Right renal pelvis (tissue), 4 donors: ENCODE results near the gene G6PC1. TPM values are rescaled to one million over a fixed set of nuclear protein-coding genes. Genes with fewer than 3 reads are reported as not detected.
"Not testable (repeated sequence)": the region's sequence is repeated elsewhere in the genome, so short reads cannot be mapped to it uniquely, and the experiment has no call there.

Source experiments
- DNase-seq, 4 donors: peaks; one replicate each; pipeline ENCODE4 v3.0.0-alpha.2; 2013; ENCODE audit warnings: low read depth in 4 of 4, low spot score in 3 of 4, missing footprints in 1 of 4
- polyA plus RNA-seq, 4 donors: library from polyadenylated mRNA; unstranded; fragments of 120-200 nt; gene quantifications; one replicate each; pipeline ENCODE4 v1.2.1, GENCODE V29; 2013; ENCODE audit not compliant: insufficient read length in 4 of 4

Gene G6PC1
- polyA plus RNA-seq, 4 donors, result 4.2 to 7.6 (median 4.9) TPM

DNA sequence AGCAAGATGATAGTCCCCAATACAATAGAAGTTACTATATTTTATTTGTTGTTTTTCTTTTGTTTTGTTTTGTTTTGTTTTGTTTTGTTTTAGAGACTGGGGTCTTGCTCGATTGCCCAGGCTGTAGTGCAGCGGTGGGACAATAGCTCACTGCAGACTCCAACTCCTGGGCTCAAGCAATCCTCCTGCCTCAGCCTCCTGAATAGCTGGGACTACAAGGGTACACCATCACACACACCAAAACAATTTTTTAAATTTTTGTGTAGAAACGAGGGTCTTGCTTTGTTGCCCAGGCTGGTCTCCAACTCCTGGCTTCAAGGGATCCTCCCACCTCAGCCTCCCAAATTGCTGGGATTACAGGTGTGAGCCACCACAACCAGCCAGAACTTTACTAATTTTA lies 618 bp upstream of the G6PC1 start:
- not testable (repeated sequence) for DNase-seq

DNA sequence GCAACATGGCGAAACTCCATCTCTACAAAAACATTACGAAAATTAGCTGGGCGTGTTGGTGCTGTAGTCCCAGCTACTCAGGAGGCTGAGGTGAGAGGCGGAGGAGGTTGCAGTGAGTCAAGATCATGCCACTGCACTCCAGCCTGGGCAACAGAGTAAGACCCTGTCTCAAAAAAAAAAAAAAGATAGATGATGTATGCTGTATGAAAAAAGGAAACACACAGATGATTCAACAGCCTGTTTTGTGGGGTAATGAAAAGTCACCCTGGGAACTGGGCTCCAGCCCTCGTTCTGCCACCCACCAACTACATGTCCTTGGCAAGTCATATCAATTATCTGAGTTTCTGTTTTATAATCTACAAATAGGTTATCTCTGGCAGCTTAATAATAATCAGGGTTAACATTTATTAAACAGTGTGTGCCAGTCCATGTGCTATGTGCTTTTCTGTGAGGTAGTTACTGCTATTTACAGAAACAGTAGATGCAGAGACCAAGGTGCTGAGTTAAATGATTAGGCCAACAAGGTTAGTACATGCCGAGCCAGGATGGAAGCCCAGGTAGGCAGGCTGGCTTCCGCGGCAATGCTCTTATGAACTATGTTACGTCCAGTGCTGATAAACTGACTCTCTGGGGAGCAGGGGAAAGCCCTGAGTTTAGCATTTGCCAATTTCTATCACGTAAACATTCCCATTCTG lies 1.1 kb downstream of the G6PC1 start:
- no peak for DNase-seq

DNA sequence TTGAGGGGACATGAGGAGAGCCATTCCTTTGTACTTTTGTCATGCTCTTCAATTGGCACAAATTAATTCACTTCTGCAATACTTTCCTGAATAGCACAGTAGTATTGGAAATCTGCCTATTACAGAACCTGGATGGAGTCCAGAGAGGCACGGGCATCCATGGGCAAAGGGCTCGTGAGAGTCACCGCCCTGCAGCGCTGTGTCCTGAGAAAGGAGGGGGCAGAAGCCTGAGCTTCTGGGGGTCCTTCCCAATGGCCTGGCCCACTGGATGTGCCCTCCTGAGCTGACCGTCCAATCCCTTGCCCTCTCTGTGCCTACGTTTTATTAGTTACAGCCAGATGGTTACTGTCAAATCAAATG lies 3.5 kb downstream of the G6PC1 start:
- no peak for DNase-seq

DNA sequence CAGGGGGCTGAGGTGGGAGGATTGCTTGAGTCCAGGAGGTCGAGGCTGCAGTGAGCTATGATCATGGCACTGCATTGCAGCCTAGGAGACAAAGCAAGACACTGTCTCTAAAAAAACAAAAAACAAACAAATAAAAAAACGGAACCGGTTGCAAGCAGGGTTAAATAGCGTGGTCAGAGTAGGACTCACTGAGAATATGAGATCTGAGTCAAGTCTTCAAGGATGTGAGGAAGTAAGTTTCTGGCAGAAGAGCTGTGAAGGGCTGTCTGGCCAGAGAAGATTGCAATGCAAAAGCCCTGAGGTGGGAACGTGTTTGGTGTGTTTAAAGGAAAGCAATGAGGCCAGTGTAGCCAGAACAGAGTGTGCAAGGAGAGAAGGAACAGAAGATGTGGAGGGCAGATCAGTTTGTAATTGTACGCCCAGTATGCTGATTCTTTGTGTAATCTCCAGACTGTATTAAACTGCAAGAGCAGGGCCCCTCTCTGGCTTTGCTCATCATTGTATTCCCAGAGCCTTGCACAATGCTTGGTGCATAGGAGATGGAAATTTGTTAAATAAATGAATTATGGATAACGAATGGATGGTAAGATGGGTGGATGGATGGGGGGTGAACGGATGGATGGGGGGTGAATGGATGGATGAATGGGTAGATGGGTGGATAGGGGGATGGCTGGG lies 6.3 kb downstream of the G6PC1 start:
- no peak for DNase-seq

DNA sequence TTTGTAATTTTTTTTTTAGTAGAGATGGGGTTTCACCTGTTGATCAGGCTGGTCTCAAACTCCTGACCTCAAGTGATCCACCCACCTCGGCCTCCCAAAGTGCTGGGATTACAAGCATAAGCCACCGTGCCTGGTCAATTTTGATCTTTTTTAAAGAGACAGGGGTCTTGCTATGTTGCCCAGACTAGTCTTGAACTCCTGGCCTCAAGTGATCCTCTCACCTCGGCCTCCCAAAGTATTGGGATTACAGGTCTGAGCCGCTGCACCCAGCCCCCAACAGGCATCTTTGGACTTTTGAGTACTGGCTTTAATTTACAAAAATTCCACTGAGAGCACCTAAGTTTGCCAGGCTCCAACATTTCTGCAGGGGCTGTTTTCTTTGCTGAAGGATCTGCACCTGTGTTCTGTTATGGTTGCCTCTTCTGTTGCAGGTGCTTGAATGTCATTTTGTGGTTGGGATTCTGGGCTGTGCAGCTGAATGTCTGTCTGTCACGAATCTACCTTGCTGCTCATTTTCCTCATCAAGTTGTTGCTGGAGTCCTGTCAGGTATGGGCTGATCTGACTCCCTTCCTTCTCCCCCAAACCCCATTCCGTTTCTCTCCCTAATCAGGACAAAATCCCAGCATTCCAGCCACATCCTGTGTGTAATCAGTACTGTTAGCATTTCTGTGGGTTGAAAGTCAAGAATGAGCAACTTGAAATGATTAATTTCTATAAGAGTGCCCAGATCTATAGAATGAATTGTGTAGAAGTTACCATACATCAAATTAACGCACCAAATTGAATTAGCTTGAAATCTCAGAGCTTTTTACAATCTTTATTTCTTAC lies 8.5 kb downstream of the G6PC1 start:
- no peak for DNase-seq

DNA sequence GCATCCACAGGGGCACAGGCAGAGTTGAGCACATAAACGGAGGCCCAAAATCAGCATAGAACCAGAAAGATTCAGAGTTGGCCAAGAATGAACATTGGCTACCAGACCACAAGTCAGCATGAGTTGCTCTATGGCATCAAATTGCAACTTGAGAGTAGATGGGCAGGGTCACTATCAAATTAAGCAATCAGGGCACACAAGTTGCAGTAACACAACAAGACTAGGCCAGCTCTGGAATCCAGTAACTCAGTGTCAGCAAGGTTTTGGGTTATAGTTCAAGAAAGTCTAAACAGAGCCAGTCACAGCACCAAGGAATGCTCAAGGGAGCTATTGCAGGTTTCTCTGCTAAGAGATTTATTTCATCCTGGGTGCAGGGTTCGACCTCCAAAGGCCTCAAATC lies 12.9 kb downstream of the G6PC1 start:
- no peak for DNase-seq

DNA sequence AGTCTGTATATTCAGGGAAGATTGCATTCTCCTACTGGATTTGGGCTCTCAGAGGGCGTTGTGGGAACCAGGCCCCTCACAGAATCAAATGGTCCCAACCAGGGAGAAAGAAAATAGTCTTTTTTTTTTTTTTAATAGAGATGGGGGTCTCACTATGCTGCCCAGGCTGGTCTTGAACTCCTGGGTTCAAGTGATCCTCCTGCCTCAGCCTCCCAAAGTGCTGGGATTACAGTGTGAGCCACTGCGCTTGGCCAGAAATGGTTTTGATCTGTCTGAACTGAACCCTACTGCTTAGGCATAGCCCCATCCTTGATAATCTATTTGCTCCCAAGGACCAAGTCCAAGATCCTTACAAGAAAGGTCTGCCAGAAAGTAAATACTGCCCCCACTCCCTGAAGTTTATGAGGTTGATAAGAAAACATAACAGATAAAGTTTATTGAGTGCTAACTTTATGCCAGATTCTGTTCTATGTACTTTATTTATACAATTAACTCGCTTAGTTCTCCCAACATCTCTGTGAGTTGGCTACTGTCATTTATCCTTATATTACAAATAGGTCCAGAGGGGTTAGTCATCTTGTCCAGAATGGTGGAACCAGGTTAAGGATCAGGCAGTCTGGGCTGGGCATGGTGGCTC lies 13.5 kb downstream of the G6PC1 start:
- DNase-seq, result no peak

DNA sequence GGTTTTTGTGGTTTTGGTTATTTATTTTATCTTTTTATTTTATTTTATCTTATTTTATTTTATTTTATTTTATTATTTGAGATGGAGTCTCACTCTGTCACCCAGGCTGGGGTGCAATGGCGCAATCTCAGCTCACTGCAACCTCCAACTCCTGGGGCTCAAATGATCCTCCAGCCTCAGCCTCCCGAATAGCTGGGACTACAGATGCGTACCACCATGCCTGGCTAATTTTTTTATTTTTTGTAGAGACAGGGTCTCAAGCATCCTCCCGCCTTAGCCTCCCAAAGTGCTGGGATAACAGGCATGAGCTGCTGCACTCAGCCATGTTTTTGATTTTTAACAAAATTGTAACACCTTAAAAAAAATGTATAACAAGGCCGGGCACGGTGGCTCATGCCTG lies 14.7 kb downstream of the G6PC1 start:
- not testable (repeated sequence) for DNase-seq

DNA sequence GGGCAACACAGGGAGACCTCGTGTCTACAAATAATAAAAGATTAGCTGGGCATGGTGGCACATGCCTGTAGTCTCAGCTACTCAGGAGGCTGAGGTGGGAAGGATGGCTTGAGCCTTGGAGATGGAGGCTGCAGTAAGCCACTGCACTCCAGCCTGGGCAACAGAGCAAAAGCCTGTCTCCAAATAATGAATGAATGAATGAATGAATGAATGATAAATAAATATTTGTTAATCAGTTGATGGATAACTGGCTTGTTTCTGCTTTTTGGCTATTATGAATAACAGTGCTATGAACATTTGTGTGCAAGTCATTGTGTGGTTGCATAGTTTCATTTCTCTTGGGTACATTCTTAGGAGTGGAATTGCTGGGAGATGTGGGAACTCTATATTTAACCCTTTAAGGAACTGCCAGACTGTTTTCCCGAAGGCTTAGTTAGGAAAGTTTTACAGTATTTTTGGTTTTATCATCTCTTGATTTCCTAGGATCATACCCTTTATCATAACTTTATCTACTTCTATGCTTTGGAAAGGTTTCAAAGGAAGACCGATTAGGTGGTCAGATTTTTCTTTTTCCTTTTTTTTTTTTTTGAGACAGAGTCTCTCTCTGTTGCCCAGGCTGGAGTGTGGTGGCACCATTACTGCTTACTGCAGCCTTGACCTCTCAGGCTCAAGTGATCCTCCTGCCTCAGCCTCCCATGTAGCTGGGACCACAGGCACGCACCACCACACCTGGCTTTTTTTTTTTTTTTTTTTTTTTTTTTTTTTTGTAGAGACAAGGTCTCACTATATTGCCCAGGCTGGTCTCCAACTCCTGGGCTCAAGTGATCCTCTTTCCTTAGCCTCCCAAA lies 16.0 kb downstream of the G6PC1 start:
- DNase-seq, result not testable (repeated sequence)

DNA sequence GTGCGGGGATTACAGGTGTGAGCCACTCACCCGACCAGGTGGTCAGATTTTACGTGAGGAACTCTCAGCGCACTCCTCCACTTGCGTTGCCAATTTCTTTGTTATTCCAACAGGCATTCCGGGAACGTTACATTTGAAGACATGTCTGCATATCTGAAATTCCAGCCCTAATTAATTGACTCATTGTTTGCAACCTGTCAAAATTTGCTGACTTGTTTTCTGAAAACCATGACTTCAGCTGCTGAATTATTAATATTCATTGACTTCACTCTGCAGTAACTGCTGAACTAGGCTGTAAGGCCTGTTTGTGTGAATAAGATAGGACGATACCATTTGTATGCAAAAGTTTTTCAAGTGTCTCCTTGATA lies 16.6 kb downstream of the G6PC1 start:
- DNase-seq, result no peak

DNA sequence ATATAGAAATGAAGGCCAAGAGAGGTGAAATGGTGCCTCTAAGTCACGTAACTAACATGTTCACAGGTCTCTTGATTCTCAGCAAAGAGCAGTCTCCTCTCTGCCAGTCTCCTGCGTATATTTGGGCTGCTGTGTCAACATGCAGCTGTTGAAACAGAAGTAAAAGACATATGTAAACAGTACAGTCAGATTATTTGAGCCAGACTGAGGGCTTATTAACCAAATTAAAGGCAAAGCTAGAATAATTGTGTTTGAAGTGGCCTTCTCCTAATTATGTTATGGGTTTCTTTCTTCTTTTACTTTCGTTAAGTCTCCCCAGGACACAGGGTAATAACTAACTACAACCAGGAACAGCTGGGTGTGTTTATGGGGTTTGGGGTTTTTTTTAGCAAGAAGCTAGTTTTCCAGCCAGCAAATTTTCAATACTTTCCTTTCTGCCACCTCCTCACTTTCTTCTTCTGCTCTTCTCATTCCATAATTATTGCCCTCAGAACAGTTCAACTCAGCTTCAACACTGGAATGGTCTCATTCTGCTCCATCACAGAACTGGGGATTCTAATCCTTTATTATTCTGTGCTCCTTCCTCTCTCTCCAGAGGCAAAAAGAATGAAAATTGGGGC lies 18.4 kb downstream of the G6PC1 start:
- DNase-seq, result no peak

DNA sequence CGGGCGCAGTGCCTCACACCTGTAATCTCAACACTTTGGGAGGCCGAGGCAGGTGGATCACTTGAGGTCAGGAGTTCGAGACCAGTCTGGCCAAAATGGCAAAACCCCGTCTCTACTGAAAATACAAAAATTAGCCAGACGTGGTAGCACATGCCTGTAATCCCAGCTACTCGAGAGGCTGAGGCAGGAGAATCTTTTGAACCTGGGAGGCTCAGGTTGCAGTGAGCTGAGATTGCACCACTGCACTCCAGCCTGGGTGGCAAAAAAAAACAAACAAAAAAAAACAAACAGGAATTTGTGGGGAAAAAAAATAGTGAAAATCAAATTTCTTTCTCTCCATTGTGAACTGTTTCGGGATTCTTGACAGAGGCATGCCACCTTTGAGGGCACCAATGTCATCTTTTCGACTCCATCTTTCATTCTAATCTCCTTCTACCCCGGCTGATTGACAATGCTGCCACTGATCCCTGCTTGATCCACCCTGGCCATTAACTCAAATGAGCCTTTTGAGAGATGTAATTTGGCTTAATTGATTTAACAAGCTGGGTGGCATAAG lies 19.0 kb downstream of the G6PC1 start:
- not testable (repeated sequence) for DNase-seq

DNA sequence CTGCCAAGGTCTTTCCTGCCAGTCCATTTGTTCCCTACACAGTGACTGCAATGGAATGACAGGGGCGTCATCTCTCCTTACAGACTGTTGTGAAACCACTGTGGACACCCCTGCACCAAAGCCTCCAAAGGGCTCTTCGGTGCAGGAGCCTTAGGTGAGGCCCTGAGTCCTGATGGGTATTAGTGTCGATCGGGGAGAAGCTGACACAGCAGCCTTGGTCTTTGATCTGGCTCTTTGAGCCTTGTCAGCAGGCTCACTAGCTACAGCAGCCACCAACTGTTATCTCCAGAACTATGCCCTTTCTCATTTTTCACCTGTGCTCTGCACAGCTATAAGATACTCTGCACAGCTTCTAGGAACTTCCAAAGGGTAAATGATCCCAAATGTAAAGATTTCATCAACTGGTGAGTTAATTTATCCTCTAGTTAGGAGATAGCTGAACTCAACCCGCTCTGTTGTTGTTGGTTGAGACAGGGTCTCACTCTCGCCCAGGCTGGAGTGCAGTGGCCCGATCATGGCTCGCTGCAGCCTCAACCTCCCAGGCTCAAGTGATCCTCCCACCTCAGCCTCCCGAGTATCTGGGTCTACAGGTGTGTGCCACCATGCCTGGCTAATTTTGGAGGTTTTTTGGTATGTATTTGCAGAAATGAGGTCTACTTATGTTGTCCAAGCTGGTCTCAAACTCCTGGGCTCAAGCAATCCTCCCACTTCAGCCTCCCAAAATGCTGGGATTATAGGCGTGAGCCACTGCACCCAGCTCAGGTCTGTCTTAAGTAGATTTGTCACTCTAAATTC lies 19.7 kb downstream of the G6PC1 start:
- DNase-seq, result no peak

DNA sequence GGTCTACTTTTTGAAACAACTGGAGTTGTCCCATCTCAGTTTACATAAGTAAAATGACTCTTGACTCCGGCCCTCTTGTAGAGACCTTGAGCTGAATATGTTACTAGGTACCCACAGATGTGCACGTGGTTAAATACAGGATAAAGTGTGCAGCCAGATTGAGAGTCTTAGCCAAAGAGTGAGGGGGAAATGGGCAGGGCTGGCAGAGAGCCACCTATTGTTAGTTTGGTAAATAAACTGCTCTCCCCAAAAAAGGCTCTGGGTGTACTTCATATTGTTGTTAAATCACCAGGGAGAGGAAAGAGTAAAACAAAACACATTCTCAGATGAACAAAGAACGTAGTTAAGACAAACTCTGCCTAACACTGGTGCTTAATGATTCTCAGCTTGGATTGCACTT lies 20.3 kb downstream of the G6PC1 start:
- no peak for DNase-seq

DNA sequence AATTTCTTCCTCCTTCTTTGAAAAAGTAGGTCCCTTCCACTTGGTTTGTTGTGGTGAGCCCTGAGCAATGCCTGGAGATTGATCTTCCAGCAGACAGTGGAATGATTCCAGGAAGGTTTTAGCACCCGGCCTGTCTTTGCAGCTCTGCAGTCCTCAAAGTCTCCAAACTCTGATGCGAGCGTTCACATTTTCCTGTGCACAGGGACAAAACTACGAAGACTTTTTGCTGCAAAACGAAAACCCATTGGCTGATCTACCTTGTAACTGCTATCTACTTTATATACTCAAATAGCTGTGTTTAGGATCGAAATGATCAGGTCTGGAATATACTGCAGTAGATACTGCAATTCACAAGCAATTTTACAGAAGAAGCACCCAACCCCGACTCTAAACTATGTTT lies 21.7 kb downstream of the G6PC1 start:
- no peak for DNase-seq

DNA sequence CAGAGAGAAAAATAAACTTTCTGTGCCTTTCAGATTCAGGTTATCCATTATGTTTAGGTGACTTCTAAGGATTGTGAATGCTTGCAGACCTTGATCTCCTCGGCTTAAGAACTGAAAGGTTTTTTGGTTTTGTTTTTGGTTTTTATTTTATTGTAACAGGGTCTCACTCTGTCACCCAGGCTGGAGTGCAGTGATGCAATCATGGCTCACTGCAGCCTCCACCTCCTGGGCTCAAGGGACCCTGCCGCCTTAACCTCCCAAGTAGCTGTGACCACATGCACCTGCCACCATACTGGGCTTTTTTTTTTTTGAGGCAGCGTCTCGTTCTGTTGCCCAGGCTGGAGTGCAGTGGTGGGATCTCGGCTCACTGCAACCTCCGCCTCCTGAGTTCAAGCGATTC lies 22.9 kb downstream of the G6PC1 start:
- not testable (repeated sequence) for DNase-seq

DNA sequence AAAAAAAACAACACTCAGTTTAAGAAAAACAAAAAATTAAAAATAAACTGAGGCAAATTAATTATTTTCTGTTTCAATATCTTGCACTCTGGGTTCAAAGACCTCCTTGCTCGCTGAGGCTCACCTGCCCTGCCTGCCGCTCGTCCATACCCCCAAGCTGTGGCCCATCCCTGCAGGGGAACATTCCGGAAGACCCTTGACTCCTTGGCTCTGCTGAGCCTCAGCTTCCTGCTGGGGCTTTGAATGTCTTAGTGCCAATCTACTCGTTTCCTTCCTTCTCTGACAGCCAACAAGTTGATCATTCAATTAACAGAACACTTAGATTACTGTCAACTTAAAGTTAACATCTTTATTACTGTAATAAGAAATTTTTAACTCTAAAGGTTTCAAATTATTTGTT lies 24.3 kb downstream of the G6PC1 start:
- DNase-seq, result no peak

DNA sequence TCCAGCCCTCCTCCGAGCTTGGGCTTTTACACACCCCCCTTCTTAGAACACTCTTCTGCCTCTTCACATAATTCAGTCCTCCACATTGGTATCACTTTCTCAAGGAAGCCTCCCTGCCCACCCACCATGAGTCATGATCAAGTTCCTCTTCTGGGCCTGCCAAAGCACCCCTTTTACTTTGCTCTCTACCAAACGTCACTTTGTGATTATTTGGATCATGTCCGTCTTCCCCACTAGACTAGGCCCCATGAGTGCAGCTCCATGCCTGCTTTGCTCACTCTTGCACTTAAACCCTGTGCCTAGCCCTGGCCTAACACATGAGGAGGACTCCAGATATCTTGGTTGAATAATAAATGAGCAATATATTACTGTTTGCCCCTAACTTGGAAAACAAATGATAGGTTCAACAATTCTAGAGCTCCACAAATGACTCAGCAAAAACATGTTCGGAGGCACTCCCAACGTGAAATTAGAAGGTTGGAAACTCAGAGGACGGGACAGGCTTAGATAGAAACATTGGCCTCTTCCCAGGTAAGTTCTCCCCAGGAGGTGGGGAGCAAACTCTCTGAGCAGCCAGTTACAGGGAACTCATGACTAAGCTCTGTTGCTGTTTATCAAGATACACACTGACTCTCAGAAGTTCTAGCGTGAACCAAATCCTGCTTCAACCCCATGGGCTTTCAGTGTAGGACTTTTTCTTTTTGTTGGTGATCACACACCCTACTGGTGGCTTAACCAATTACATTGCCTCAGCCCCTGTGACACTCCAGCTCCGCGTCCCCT lies 28.3 kb downstream of the G6PC1 start:
- peak in 1 of 4 donors; percentile 31 for DNase-seq
